OCI-LY1 (cell line): ENCODE results near the gene CNTNAP4.

ENCODE experiments used
- EZH2 ChIP-seq: fragments of 200-600 bp; sonication (generic), shearing (Covaris generic); IDR thresholded peaks from 2 replicates; pipeline ENCODE4 v1.8.0; 2017; ENCODE audit warnings: borderline replicate concordance, mixed run types, mild to moderate bottlenecking, antibody characterized with exemption, low read length, moderate library complexity, mixed read lengths
- TF ChIP-seq, protein P1 (sequence below): fragments of 200-600 bp; sonication (generic), shearing (Covaris generic); IDR thresholded peaks from 2 replicates; pipeline ENCODE4 v1.5.1; 2017; ENCODE audit warnings: mild to moderate bottlenecking, antibody characterized with exemption, low read length, moderate library complexity, mixed read lengths

DNA sequence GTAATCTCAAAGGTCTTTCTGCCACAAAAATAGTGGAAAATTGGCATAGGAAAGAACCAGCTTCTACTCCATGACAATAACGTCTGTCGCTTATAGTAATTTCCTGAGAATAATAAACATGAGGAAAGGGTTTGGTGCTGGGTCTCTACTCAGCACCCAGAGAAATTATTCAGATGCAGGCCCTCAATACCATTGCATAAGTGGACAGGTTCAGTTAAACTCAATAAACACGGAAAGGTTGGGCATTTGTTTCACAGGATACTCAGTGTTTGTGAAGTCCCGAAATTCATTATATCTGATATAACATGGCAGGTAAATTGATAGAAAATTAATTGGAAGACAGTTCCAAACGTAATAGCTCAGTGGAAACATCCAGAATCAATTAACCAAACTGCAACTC lies 254.0 kb downstream of the CNTNAP4 start:
- TF ChIP-seq, protein P1, sequence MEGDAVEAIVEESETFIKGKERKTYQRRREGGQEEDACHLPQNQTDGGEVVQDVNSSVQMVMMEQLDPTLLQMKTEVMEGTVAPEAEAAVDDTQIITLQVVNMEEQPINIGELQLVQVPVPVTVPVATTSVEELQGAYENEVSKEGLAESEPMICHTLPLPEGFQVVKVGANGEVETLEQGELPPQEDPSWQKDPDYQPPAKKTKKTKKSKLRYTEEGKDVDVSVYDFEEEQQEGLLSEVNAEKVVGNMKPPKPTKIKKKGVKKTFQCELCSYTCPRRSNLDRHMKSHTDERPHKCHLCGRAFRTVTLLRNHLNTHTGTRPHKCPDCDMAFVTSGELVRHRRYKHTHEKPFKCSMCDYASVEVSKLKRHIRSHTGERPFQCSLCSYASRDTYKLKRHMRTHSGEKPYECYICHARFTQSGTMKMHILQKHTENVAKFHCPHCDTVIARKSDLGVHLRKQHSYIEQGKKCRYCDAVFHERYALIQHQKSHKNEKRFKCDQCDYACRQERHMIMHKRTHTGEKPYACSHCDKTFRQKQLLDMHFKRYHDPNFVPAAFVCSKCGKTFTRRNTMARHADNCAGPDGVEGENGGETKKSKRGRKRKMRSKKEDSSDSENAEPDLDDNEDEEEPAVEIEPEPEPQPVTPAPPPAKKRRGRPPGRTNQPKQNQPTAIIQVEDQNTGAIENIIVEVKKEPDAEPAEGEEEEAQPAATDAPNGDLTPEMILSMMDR, result no peak
- TF ChIP-seq EZH2, result no peak
